ENCODE data around the gene C11orf24.

The C11orf24 gene

GRCh38 chr11:68242616-68243015 lies 29.2 kb downstream of the C11orf24 start:
- no peak for DNase-seq

DNA sequence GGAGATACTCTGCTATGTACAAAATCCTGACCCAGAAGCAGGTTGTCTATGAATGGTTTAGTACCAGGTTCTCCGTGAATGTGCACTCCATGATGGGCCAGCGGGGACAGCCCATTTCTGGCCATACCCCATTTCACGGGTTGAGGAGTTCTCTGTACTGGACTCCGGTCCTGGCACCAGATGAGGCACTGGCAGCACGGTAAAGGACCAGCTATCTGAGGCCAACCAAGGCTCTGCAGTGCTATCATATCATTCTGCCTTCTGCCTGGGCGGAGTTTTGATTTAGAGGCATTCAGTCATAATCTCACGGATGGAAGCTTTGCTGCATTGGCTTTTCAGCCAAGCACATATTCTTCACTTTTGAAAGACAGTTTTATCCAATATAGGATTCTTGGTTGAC lies 40.2 kb downstream of the C11orf24 start:
- no peak for DNase-seq

DNA sequence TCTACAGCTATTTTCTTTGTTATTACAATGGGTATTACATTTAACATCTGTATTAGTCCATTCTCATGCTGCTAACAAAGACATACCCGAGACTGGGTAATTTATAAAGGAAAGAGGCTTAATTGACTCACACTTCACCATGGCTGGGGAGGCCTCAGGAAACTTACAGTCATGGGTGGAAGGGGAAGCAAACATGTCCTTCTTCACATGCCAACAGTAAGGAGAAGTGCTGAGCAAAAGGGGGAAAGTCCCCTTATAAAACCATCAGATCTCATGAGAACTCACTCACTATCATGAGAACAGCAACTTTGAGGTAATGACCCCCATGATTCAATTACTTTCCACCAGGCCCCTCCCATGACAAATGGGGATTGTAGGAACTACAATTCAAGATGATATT lies 42.2 kb downstream of the C11orf24 start:
- no peak for DNase-seq

DNA sequence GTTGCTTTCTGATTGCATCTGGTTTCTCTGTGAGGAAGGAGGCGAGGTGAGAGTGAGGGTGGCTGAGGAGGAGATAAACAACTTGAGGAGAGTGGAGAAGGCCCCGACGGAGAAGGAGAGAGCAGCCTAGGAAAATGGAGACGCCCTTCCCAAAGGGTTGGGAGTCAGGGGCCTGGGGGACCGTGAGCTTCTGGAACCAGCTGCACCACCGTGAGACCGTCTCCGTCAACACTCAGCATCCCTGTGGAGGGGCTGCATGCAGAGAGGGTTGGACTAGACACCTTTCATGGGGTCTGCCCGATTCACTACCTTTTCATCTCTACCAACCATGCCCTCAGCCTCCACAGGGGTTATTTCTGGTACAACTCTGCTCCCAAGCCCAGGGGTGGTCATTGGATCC lies 45.4 kb downstream of the C11orf24 start:
- no peak for DNase-seq

- DNase-seq: no peak
These were observed 47.2 kb downstream of the C11orf24 start for GRCh38 chr11:68224606-68225005.

- DNase-seq: no peak
These were observed 48.5 kb downstream of the C11orf24 start for GRCh38 chr11:68223275-68223674.

- no peak for DNase-seq
These were observed 50.4 kb downstream of the C11orf24 start for GRCh38 chr11:68221406-68221805.

DNA sequence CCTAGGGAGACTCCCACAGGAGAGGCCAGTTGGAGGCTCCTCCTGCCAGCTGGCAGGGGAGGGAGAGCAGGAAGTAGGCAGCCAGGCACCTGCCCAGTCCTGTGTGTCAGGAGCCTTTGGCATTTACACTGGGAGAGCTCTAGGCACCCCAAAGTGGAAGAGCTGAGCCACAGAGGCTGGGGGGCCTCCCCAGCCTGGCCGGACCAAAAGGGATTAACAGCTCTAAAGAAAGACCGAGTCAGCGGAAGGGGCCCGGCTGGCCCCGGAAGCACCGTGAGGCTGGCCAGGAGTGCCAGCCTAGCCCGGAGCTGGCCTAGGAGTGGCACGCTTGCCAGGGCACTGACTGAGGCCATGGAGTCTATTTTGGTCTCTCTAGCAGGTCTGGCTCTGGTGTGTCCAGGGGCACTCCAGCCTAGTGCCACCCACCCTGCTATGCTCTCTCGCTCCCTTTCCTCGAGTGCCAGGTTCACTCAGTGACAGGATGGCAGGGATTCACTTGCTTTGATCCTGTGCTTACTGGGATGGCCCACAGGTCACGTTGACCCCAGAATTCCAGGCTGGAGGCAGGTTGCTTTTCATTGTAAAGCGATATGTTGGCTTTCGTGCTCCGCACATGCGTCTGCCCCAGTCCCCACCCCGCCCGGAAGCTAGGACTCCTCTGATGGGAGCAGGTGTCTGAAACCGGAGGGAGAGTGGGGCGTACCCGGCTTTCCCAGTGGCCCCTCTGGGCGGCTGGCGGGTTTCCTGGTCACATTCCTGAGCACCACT lies 55.4 kb downstream of the C11orf24 start:
- DNase-seq: no peak

- DNase-seq: no peak
These were observed 56.1 kb downstream of the C11orf24 start for GRCh38 chr11:68215524-68216170.

- no peak for DNase-seq
These were observed 56.7 kb downstream of the C11orf24 start for GRCh38 chr11:68215087-68215445.

GRCh38 chr11:68214173-68215086 lies 57.3 kb downstream of the C11orf24 start:
- no peak for DNase-seq

- DNase-seq: peak; percentile 70 to 80 (median 72)
These were observed 58.1 kb downstream of the C11orf24 start for GRCh38 chr11:68213555-68214172.

- DNase-seq: peak; percentile 33 to 58 (median 40)
These were observed 58.6 kb downstream of the C11orf24 start, which contains the start of gene KMT5B for GRCh38 chr11:68213135-68213515. Gene KMT5B (minus strand): TSS chr11:68213296. CDS start chr11:68190076, 23,220 bp downstream.

DNA sequence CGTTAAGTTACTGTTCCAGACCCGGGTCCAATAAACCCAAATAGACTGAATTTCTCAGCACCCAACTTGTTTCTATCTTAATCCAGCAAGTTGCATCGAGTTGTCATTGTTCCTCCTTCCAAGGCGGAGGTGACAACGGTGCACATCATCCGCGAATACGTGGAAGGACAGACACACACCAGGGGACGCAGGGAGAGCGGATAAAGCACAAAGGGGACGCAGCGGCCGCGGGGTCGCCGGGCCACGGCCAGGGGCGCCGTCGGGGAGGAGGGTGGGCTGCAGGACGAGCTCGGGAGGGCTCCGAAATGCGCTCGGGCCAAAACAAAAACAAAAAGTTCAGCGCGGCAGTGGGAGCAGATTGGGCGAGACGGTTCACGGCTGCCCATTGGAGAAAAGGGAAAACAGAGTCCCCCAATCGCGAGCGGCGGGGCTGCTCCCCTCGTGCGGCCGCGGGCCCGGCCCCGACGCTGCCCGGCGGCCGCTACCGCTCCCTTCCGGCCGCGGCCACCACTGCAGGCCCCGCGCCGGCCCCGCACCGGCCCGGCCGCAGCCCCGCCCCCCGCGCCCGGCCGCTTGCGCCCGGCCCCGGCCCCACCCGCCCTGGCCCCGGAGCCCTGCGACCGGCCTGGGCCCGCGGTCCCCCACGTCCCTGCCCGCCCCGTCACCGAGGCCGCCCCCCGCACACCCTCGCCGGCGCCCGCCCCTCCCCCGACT lies 59.2 kb downstream of the C11orf24 start:
- DNase-seq: peak in 2 of 4 experiments; percentile 39 to 40

- no peak for DNase-seq
These were observed 60.2 kb downstream of the C11orf24 start for GRCh38 chr11:68211546-68211945.
